Smooth muscle cell (in vitro differentiated cells): ENCODE results near the gene FOXL1. TPM values are rescaled to one million over a fixed set of nuclear protein-coding genes. Genes with fewer than 3 reads are reported as not detected.

ENCODE experiments used
- DNase-seq: peaks from one replicate; lab custom pipeline; 2025; ENCODE audit not compliant: unreplicated experiment; lab: John Stamatoyannopoulos, UW
- H2AFZ ChIP-seq: fragments of 200-600 bp; sonication (generic); 2 replicates; pipeline ENCODE4 v1.6.0; 2016; ENCODE audit warnings: antibody characterized with exemption, low read depth, mild to moderate bottlenecking
- H3F3A ChIP-seq: fragments of 200-600 bp; sonication (generic); 2 replicates; pipeline ENCODE4 v1.6.0; 2017; ENCODE audit warnings: antibody characterized with exemption, low read depth
- H3K27ac ChIP-seq: fragments of 200-600 bp; sonication (generic); 2 replicates; pipeline ENCODE4 v1.5.1; 2016; ENCODE audit warnings: low read depth, mild to moderate bottlenecking
- H3K27me3 ChIP-seq: fragments of 200-600 bp; sonication (generic); 2 replicates; pipeline ENCODE4 v1.6.1; 2016; ENCODE audit warnings: low read depth, mild to moderate bottlenecking
- H3K36me3 ChIP-seq: fragments of 200-600 bp; sonication (generic); 2 replicates; pipeline ENCODE4 v1.5.1; 2016; ENCODE audit warnings: low read depth
- H3K4me1 ChIP-seq: fragments of 200-600 bp; sonication (generic); 2 replicates; pipeline ENCODE4 v1.5.1; 2016; ENCODE audit warnings: low read depth
- H3K4me2 ChIP-seq: fragments of 200-600 bp; sonication (generic); 2 replicates; pipeline ENCODE4 v1.6.0; 2016; ENCODE audit warnings: mild to moderate bottlenecking
- H3K4me3 ChIP-seq: fragments of 200-600 bp; sonication (generic); 2 replicates; pipeline ENCODE4 v1.5.1; 2016; ENCODE audit warnings: mild to moderate bottlenecking
- H3K79me2 ChIP-seq: fragments of 200-600 bp; sonication (generic); 2 replicates; pipeline ENCODE4 v1.6.0; 2016; ENCODE audit warnings: low read depth, mild to moderate bottlenecking
- H3K9ac ChIP-seq: fragments of 200-600 bp; sonication (generic); 2 replicates; pipeline ENCODE4 v1.6.0; 2016; ENCODE audit warnings: low read depth
- H3K9me3 ChIP-seq: fragments of 200-600 bp; sonication (generic); replicated peaks from 2 replicates; pipeline ENCODE4 v1.5.1; 2016; ENCODE audit warnings: low read depth
- H4K20me1 ChIP-seq: fragments of 200-600 bp; sonication (generic); 2 replicates; pipeline ENCODE4 v1.6.0; 2016; ENCODE audit warnings: low read depth
- WGBS: methylation state at CpG from one replicate; pipeline ENCODE4 v1.1.7; 2016; ENCODE audit warnings: low lambda C conversion rate; 5-methylcytosine and 5-hydroxymethylcytosine counted together
- polyA plus RNA-seq: library from polyadenylated mRNA; unstranded; fragments of >200 nt; fragmentation: Nextera tagmentation; extraction: Ambion mirVana; gene quantifications from 2 replicates; pipeline ENCODE4 v1.2.1, GENCODE V29; 2016
- total RNA-seq: library from RNA; depleted of rRNA; stranded (reverse); fragments of >200 nt; gene quantifications from 2 replicates; pipeline ENCODE4 v1.2.3, GENCODE V29; 2014
- TF ChIP-seq, protein P1 (sequence below): fragments of 200-600 bp; sonication (generic); IDR thresholded peaks from 2 replicates; pipeline ENCODE4 v1.5.1; 2017; ENCODE audit warnings: borderline replicate concordance, mild to moderate bottlenecking, antibody characterized with exemption; ENCODE audit not compliant: insufficient read depth, poor library complexity, severe bottlenecking

Gene FOXL1
- total and polyA plus RNA-seq, 2 experiments from 2014 or later = 4.6 to 5.4 TPM

- Histone ChIP-seq H3K27ac (no peak overlapping the region), H4K20me1 (no peaks in the 10 kb centered on the region), H3K4me3 (no peak overlapping the region), H2AFZ (no peak overlapping the region), H3F3A (no peaks in the 10 kb centered on the region), H3K9ac (no peak overlapping the region), H3K79me2 (no peaks in the 10 kb centered on the region), H3K4me2 (no peak overlapping the region), H3K4me1 (no peaks in the 10 kb centered on the region), H3K27me3 (no peaks in the 10 kb centered on the region), H3K36me3 (no peaks in the 10 kb centered on the region), H3K9me3 (no peaks in the 10 kb centered on the region)
- WGBS = 93% methylated on average over 12 of the region's 12 CpGs
- TF ChIP-seq, protein P1, sequence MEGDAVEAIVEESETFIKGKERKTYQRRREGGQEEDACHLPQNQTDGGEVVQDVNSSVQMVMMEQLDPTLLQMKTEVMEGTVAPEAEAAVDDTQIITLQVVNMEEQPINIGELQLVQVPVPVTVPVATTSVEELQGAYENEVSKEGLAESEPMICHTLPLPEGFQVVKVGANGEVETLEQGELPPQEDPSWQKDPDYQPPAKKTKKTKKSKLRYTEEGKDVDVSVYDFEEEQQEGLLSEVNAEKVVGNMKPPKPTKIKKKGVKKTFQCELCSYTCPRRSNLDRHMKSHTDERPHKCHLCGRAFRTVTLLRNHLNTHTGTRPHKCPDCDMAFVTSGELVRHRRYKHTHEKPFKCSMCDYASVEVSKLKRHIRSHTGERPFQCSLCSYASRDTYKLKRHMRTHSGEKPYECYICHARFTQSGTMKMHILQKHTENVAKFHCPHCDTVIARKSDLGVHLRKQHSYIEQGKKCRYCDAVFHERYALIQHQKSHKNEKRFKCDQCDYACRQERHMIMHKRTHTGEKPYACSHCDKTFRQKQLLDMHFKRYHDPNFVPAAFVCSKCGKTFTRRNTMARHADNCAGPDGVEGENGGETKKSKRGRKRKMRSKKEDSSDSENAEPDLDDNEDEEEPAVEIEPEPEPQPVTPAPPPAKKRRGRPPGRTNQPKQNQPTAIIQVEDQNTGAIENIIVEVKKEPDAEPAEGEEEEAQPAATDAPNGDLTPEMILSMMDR = no peak
- DNase-seq = no peak
Observed at GRCh38 chr16:86626284-86626683, 47.9 kb downstream of the FOXL1 start.

DNA sequence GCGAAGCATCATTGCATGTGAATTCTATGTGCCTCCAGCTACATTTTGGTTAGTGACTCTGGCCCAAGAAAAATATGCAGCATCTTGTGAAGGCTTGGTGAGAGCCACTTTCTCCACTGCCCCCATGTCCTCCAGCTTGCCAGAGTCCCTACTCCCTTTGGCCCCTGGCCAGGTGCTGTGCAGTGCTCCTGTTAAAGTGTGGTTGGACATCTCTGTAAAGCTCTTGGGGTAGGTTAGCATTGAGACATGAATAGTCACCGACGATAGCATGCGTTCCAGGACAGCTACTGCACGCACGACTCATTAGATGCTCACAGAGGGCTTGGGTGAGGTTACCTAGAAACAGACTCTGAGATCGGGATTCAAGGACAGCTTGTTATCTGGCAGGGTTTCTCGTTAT lies 48.6 kb downstream of the FOXL1 start:
- TF ChIP-seq, protein P1 = no peak
- Histone ChIP-seq H2AFZ (no peak overlapping the region), H3K36me3 (no peaks in the 10 kb centered on the region), H3K9me3 (no peaks in the 10 kb centered on the region), H3K4me3 (no peak overlapping the region), H3K27ac (no peak overlapping the region), H4K20me1 (no peaks in the 10 kb centered on the region), H3K4me2 (no peak overlapping the region), H3K79me2 (no peaks in the 10 kb centered on the region), H3K27me3 (no peaks in the 10 kb centered on the region), H3F3A (no peaks in the 10 kb centered on the region), H3K9ac (no peak overlapping the region), H3K4me1 (no peaks in the 10 kb centered on the region)
- WGBS = 94% methylated on average over 8 of the region's 8 CpGs
- DNase-seq = no peak

DNA sequence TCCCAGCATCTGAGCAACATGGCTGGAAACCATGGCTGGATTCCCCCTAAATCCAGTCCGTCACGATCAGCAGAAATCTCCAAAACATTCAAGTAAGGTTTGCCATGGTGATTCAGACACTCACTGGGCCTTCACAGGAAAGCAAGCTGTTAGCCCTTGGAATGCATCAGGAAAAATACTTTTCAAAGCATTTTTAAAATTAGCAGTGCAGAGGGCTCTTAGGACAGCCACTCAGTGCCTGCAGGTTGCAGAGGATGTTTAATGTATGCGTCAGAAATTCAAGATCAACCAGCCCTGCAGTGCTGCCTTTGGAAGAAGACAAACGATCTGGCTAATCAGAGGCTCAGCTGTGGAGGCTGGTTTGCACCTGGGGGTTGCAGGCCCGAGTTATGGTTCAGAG lies 50.3 kb downstream of the FOXL1 start:
- DNase-seq = no peak
- Histone ChIP-seq H3K27ac (no peak overlapping the region), H3K4me2 (no peak overlapping the region), H3K79me2 (no peaks in the 10 kb centered on the region), H3K4me3 (no peak overlapping the region), H2AFZ (no peak overlapping the region), H3K36me3 (no peaks in the 10 kb centered on the region), H3K9ac (no peak overlapping the region), H3K27me3 (no peaks in the 10 kb centered on the region), H4K20me1 (no peaks in the 10 kb centered on the region), H3F3A (no peaks in the 10 kb centered on the region), H3K9me3 (no peaks in the 10 kb centered on the region), H3K4me1 (no peaks in the 10 kb centered on the region)
- TF ChIP-seq, protein P1 = no peak
- WGBS = 69% methylated on average over 5 of the region's 5 CpGs

- no peak overlapping the region for H3K27ac ChIP-seq
- no peak overlapping the region for H3K4me2 ChIP-seq
- H3K27me3 ChIP-seq = no peaks in the 10 kb centered on the region
- no peak overlapping the region for H2AFZ ChIP-seq
- H3K9ac ChIP-seq = no peak overlapping the region
- peaks cover 8% of the 10 kb centered on the region for H3F3A ChIP-seq
- DNase-seq = no peak
- no peaks in the 10 kb centered on the region for H3K36me3 ChIP-seq
- no peaks in the 10 kb centered on the region for H3K79me2 ChIP-seq
- H4K20me1 ChIP-seq = no peaks in the 10 kb centered on the region
- no peaks in the 10 kb centered on the region for H3K9me3 ChIP-seq
- 91% methylated on average over 13 of the region's 13 CpGs for WGBS
- TF ChIP-seq, protein P1 = no peak
- H3K4me1 ChIP-seq = peaks cover 8% of the 10 kb centered on the region
- no peak overlapping the region for H3K4me3 ChIP-seq
Observed at GRCh38 chr16:86630471-86630870, 52.1 kb downstream of the FOXL1 start.
